ELR (cell line): Measurements from ENCODE around the gene DRC3.
"Not testable (repeated sequence)": the region's sequence is repeated elsewhere in the genome, so short reads cannot be mapped to it uniquely, and the experiment has no call there.

ENCODE experiments used
- DNase-seq: peaks from one replicate; pipeline ENCODE4 v3.0.0-alpha.2; 2015; ENCODE audit warnings: low read depth

Gene DRC3, protein sequence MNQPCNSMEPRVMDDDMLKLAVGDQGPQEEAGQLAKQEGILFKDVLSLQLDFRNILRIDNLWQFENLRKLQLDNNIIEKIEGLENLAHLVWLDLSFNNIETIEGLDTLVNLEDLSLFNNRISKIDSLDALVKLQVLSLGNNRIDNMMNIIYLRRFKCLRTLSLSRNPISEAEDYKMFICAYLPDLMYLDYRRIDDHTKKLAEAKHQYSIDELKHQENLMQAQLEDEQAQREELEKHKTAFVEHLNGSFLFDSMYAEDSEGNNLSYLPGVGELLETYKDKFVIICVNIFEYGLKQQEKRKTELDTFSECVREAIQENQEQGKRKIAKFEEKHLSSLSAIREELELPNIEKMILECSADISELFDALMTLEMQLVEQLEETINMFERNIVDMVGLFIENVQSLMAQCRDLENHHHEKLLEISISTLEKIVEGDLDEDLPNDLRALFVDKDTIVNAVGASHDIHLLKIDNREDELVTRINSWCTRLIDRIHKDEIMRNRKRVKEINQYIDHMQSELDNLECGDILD

DNA sequence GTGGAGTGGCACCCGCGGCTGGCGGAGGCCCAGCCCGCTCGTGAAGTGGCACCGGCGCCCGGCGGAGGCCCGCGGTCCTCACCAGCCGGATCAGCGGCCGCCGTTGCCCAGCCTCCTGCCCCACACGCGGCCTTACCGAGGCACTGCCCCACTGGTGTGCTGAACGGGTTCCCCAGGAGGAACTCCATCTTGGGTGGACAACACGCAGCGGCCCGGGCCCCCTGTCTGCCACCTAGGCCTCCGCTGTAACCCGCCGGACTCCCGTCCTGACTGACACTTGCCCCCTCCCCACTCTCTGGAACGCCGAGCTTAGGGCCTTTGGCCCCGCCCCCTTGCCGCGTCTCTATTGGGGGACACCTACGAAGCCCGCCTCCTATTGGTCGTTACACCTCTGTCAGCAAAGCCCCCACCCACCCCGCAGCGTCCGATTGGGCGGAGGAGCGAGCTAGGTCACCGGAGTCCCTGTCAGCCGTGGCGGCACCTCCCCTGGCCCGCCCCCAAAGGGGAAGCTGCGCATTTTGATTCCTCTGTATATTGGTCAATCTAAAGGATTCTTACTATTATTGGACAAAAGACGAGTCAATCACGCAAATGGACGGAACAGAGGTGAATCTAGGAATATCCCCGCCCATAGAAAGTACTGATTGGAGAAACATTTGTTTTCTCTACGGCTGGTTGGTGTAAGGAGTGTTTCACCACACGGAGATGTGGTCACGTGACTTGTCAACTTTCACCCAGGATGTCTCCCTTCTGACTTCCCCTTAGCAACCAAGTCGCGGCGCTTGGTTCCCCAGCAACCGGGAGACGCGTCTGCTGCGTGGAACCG is at the start of gene DRC3, which contains the start of gene TOM1L2:
Gene DRC3 (plus strand): TSS at position 737 of the 826 bp plus-strand sequence. CDS start 4,737 bp downstream, outside the sequence.
Gene TOM1L2 (minus strand): TSS at position 275 of the 826 bp plus-strand sequence. CDS start 87 bp downstream, at position 188.
- DNase-seq: peak; percentile 100

DNA sequence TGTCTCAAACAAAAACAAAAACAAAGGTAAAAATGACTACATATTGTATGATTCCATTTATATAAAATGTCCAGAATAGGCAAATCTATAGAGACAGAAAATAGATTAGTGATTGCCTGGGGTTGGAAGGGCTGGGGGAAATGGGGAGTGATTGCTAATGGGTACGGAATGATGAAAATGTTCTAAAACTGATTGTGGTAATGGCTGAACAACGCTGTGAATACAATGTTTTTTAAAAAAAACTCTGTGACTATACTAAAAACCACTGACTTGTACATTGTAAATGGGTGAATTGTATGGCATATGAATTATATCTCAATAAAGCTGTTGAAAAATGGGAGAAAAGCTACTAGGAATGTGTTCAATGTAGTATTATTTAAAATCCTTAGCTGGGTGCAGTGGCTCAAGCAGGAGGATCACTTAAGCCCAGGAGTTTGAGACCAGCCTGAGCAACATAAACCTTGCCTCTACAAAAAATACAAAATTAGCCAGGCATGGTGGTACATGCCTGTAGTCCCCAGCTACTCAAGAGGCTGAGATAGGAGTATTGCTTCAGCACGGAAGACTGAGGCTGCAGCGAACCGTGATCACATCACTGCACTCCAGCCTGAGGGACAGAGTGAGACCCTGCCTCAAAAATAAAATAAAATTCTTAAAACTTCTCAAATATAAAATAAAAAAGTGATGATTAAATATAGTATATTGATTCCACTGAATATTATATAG is 48.4 kb upstream of the DRC3 start:
- DNase-seq: peak; percentile 58

DNA sequence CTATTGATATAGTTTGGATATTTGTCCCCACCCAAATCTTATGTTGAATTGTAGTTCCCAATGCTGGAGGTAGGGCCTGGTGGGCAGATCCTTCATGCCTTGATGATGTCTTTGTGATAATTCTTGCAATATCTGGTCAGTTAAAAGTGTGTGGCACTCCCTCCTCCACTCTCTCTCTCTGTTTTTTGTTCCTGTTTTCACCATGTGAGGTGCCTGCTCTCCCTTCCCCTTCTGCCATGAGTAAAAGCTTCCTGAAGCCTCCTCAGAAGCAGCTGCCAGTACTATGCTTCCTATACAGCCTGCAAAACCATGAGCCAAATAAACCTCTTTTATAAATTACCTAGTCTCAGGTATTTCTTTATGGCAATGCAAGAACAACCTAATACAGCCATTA is 47.8 kb upstream of the DRC3 start:
- no peak for DNase-seq

DNA sequence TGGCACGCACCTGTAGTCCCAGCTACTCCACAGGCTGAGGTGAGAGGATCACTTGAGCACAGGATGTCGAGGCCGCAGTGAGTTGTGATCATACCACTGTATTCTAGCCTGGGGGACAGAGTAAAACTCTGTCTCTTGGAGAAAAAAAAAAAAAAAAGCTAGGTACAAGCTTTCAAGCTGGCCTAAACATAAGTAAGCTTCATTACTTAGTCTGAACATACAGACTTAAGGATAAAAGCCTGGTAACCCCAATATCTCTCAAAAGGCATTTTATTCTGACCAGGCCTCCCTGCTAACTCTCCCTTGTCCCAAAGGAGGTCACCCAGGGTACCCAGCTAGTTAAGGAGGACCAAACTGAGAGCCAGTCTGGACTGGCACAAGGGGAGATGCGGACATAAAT is 46.6 kb upstream of the DRC3 start:
- no peak for DNase-seq

DNA sequence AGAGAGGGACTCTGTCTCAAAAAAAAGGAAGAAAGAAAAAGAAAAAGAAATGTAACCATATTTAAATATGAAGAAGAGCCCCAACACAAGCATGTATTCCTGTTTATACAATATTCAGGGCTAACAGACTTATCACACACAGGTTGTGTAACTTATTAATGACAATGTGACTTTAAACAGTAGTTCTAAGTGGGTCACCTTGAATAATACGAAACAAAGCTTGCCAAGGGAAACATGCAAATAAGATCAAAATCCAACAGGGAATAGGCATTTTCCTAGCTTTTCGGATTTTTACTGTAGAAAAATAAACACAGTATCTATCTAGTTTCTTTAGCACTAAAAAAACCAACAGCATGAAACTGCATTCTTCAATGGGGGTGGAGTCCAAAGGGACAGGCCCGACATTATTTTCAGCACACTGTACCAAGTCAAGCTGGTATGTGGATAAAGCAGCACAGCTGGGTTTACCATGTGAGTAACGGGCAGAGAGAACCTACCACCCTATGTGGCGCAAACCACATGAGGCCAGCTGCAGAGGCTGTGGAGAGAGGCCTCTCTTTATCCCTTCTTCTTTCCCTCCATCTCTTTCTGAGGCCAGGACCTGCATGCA is 45.7 kb upstream of the DRC3 start:
- no peak for DNase-seq

DNA sequence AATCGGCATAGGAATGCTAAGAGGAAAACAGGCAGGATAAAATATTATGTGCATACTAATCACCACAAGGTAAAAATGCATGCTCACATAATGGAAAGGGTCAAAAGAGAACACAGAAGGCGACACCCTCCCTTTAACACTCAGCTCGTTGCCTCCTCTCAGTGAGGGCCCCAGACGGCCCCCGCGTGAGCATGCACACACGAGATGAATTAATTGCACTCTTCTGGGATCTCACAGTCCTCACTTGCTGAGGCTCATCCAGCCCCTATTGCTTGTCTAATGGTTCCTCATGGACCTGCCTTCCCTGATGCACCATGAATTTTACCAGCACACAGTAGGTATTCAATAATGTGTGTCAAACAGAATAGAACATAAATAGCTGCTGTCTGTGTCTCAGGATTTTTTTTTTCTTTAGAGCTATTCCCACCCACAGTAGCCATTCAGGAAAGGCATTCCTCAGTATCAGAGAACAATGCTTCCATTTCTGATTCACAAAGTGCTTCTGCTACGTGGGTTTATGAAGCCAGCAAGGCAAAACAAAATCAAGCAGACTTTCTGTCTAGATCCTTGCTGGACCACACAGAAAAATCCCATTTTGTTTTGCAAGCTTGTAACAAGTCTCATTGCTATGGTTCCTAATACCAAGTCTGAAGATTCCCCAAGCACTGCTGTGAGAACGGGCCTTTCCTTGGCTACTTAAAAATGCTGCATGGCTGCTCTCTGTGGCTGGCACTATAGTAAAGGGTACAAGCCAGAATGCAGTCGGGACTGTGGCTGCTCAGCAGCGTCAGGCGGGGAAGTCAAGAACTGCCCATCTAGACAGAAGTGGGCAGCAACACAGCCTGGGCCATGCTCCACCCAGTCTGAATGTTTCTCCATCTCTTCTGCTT is 44.0 kb upstream of the DRC3 start:
- no peak for DNase-seq

DNA sequence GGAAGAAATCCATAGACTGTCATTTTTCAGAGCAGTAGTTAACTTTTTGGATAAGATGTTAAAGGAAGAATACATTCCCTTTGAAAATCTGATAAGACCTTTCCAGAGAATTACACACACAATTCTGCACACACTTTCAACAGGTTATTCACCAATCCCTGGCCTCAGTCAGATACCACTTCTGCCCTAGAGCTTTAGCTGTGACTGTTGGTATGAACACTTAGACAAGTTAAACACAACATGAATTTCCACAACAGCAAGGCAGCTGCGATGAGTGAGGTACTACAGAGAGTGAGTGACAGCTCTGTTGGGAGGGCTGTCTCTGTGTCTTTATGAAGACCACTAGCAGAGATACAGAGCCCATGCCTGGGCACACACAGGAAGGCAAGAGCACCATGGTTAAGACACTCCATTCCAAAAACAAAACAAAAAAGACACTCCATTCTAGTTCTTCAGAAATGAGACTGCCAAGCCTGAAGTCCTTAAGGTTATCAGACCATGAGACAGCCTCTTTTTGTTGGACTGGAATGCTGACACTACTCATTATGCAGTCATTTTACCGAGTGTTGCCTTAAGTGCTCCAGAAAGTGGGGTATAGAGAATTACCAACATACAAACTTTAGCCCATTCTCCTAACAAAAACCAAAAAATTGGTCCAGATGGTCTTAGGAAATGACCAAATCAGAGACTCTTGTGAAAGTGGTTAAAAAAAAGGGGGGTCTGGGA is 42.8 kb upstream of the DRC3 start:
- no peak for DNase-seq

DNA sequence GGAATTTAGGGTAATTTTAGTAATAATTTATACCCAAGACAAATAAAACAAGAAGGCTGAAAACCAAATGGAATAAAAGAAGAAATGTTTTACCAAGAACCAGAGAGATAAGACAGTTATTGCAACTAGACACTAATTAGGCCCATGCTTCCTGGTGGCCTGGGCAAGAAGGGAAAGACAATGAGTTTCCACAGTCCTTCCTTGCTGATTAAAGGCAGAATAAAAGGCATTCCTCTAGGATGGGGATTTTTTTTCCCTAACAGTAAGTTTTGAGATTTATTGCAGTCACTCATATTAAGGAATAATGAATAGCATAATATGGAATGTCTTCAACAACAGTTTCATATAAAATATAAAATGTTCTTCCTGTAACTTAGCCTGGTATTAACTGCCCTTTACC is 42.0 kb upstream of the DRC3 start:
- no peak for DNase-seq

DNA sequence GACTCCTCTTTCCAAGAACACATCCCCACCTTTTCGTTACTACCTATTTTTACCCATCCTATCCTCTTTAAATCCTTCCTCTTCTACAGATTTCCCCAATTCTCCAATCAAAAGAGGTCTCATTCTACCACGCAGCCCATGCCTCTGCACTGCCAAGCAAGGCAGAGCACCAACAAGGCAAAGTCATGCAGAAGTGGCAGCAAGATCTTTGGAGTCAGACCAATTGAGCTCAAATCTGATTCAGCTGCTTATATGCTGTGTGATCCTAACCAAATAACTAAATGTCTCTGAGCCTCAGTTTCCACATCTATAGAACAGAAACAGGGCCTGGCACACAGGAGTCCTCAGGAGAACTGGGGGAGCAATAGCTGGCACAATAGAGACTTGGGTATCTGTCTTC is 41.5 kb upstream of the DRC3 start:
- DNase-seq: no peak

DNA sequence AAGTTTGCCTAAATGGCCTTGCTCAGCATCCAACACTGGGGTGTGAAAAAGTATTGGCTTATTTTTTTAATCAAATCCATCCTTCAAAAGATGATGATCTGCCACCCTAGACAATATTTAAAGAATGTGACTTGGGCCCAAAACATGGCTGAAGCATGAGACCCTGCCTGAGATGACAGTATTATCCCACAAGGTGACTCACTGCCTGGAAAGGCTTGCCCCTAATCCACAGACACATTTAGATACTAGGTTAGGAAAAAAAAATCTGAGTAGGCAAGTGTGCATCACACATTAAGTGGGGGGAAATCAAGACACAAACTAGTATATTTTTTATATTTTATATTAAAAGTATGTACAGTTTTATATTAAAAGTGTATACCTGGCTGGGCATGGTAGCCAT is 38.9 kb upstream of the DRC3 start:
- peak; percentile 73 for DNase-seq

DNA sequence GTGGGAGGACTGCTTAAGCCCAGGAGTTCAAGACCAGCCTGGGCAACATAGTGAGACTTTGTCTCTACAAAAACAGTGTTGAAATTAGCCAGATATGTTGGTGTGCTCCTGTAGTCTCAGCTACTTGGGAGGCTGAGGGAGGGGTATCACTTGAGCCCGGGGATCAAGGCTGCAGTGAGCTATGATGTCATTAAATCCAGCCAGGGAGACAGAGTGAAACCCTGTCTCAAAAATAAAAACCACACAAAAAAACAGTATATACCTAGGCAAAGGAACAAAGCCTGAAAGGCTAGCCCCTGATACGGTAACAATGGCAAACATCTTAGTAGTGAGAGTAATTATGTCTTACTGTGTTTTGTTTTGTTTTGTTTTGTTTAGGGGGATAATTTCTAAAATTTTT is 38.4 kb upstream of the DRC3 start:
- DNase-seq: no peak

DNA sequence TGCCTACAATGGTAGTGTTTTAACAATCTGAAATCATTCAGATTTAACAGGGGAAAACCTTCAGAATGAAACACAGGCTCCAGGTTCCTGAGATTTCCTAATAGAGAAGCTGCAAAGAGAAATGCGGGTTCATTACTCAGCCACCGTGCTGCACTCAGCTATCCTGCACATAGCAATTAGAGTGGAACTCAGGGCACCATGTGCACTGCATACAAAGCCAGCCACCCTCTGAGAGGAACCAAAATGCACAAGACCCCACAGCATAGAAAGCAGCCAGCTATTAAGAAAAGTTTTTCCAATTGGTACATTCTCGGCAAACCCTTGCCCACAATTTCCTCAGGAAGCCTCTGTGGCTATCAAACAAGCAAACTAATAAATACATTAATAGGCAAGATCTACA is 37.9 kb upstream of the DRC3 start:
- DNase-seq: no peak

DNA sequence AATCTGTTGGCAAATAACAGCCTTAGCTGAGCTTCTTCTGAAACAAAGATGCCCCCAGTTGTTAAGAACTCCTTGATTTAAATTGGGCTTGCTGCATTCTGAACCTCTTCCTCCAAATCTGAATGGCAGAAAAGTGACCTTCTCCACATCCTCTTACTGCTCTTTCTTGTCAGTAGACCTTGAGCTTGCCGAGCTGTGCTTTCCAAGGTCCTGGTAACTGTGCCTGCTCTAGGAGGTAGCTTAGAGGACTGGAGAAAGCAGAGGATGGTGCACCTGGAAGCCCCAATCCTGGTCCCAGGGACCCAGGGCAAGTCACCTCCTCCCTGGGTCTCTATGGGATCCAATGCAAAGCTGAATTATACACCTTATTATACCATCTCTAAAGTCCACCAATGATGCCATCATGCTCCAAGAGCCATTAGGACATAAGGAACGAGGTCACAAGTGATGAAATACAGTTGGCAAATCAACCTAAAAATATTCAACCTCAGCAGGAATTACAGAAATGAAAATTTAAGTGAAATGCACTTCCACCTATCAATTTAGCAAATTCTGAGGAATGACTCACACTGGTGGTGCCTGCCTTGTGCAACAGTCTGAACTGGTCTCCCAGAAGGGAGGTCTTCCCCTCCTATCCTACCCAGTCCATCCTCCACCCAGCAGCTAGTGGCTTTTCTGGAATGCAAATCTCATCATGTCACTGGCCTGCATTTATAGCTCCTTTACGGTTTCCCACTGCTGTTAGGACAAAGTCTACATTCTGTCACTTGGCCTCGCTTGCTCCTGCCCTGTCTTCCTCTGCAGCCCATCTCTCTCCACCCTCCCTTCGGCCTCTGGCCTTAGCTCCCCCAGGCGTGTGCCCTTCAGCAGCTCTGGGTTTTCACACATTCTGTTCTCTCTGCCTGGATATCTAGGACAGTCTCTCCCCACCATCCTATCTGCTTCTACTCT is 37.1 kb upstream of the DRC3 start:
- peak; percentile 84 for DNase-seq

DNA sequence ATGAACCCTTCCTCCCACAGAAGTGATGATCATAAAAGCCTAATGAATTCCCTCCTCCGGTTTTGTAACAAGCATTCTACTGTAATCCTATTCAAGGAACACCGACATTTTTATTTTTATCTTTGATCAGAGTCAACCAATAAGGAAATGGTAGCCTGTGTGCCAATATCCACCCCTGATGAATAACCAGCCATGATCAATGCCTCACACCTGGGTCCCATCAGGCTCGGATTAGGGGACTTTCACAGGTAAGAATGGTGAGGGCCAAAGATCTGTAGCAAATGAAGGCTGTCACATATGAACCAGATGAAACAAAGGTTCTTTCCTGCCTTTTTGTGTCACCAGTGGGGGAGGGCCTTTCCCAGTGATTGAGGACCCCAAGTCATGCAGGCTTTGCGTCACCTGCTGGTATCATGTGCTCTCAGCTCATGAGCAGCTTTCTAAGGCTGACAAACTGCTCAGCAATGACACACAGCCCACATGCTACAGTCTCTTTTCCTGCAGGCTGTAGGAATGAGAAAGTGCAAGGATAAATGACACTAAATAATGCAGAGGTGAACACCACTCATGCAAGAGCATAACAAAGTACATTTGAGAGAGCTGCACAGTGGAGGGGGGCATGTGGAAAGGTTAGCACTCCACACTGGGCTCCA is 35.3 kb upstream of the DRC3 start:
- peak; percentile 42 for DNase-seq

DNA sequence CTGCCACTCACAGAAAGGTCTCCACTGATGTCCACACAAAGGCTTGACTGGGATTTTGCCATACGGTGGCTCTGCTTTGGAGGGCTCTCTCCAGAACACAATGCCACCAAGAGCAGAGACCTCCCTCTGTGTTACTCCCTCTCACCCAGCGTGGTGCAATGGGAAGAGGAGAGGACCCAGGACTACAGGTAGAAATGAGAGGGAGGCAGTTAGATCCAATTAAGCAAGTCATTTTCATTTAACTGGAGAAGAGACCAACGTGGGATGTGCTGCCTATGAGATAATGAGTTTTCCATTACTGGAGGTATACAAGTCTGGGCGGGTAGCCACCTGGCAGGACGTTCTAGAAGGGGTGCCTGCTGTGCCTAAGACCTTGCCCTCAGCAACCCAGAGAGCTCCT is 34.7 kb upstream of the DRC3 start:
- no peak for DNase-seq

DNA sequence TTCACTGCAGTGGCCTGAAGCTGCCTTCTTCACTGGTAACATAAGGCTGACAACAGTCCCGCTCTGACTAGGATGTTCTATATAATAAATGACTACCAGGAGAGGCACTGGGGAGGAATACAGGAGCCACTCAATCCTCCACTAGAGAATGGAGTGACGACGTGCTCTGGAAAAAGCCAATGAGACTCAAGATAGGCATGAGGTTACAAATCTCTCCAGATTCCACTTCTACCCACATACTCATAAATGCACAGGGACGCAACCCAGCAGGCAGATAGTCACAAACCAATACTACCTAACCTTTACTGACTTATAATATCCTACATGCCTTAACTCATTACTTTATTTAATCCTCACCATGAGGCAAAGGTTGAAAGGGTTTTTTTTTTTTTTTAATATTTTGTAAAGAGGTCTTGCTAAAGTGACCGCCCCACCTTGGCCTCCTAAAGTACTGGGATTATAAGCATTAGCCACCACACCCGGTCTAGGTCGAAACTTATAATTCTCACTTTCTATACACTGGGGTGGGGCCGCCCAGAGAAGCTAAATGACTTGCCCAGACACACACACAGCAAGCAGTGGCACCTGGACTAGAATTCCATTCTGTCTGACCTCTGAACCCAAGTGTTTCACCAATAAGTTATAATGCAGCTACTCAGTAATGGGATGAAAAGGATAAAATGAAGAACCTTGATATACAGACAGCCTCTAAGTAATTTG is 34.1 kb upstream of the DRC3 start:
- no peak for DNase-seq

DNA sequence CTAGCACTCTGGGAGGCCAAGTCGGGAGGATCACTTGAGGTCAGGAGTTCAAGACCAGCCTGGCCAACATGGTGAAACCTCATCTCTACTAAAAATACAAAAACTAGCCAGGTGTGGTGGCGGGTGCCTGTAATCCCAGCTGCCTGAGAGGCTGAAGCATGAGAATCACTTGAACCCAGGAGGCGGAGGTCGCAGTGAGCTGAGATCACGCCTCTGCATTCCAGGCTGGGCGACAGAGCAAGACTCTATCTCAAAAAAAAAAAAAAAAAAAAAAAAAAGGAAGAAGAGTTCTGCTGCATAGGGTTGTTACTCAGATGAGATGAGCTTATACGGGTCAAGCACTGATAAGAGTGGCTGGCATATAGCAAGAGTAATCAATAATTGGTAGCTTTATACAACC is 32.7 kb upstream of the DRC3 start:
- DNase-seq: not testable (repeated sequence)

DNA sequence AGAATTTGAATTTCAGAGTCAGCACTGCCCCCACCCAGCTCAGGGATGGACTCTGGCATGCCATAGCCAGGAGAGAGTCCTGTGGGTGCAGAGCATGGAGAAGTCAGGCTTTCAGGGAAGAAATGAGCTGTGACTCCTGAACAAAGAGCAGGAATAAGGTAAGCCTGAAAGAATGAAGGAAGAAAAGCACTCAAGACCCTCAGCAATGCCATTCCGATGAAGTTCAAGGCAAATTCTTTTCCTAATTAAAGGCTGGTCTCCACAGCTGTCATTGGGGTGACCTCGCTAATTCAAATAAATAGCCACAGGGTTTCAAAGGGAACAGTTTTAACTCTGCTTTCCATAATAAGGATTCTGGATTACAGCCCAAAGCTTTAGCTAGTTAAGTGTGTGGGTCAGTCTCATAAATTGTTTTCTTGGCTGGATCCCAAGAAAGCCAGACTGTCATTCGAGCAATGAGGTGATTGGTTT is 32.2 kb upstream of the DRC3 start:
- DNase-seq: no peak
